Stimulated activated CD4-positive, alpha-beta T cell treated with anti-CD3 and anti-CD28 coated beads, TNF-alpha, amount 100 ng/mL, for 48 hours (primary cell): Measurements from ENCODE around the gene LTBP3.

Source experiments
- DNase-seq, 3 donors: peaks; one replicate each; pipeline ENCODE4 v3.0.0-alpha.2; 2020; ENCODE audit warnings: low read depth in 3 of 3

Gene LTBP3

DNA sequence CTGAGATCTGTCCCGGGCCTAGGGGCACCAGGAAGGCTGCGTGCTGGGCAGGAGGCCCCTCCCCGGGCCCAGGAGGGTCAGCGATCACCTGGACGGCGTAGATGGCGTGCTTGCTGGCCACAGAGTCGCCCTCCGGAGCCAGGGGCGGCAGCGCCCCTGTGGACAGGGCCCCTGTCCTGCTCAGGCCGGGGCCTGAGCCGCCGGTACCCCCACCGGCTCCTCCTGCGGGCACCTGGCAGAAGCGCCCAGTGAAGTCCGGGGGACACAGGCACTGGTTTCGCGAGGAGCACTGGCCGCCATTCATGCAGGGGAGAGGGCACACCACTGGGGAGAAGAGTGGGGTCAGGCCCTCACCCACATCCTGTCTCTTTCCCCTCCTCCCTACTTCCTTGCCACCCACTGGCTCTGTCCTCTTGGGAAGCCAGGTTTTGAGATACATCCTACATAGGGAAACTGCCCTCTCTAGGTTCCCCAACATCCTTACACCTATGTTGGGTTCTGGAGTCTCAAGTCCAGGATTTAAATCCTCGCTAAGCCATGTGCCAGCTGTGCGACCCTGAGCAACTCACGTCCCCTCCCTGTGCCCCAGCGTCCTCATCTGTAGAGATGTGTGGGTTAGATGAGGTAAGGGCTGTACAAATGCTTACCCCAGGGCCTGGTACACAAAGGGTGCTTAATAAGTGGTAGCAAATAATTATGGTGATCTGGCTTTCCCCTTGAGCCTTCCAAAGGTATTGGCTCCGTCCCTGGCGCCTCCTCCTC lies 3.9 kb downstream of the LTBP3 start:
- DNase-seq = no peak

DNA sequence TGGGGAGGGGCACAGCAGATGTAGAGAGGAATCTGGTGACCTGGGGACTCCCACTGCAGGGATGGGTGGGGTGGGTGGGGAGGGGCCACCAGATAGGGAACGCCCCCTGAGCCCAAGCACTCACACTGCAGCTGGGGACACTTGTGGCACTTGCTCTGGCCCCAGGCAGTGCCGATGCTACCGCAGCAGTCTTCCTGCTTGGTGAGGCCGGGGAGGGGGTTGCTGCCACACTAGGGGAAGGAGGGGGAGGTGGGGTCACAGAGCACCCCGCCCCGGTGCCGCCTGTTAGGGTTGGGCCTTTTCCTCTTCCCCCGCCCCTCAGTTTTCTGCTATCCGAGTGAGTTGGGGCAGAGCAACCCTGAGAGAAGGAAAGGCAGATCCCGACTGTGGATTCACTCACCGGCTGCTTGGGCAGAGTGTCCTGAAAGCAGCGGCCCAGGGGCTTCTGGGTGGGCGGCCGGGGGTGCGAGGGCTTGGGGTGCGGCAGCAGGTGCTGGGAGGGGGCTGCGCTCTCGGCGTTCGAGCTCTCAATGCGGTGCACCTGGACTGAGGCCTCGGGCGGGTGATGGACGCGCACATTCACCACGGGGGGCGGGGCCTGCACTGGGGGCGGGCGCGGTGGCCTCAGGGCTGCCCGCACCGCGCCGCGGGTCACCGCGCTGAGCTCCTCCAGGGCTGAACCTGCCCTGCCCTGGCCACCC lies 4.7 kb downstream of the LTBP3 start:
- peak in 1 of 3 donors; percentile 53 for DNase-seq

DNA sequence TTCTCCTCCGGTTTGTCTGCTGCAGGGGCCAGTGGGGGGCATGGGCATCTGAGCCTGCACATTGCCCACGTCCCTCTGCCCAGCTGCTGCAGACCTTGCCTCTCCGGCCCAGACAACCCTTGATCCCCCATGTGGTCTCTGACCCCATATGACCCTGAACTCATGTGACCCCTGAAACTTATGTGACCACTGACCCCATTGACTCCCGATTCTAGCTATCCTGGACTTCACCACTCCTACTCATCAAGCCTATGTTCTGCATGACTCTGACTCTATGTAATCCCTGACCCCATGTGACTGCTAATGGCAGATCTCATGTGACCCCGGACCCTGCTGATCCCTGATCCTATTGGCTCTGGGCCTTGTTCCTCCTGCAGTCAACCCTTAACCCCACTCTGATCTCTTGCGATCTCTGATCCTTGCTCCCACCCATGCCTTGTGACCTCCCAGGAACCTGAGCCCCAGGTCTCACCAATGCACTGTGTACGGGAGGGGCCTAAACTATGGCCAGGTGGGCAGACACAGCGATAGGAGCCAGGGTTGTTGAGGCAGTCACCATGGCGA lies 5.7 kb downstream of the LTBP3 start:
- DNase-seq = no peak

DNA sequence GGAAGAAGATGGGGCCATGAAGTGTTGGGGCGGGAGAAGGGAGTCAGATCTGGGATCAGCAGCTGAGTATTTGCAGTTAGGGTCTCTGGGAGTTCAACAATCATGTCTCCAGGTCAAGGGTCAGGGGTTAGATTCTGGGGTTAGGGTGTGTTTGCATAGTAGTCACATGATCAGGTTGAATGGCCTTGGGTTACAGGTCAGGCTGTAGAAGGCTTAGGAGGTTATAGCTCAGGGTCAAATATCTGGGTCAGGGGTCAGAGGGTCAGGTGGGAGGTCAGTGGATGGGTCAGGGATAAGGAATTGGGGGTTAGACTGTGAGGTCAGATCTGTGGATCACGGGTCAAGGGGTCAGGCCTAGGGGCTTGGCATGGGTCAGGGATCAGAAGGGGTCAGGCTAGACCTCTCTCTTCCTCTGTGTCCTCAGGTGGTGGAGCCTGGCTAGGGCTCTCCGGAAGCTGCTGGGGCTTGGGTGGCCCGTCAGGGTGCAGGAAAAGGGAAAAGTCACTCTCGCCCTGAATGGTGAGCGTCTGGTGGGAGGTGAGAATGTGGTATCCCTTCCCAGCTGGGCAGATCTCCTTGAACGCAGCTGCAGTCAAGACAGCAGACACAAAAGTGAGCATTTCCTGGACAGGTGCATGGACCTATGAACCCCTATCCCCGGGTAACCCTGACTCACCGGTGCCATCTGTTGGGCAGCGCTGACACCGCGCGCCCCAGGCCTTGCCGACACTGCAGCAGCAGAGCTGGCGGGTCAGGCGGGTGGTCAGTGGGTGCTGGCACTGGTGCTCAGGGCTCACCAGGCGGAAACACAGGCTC lies 6.4 kb downstream of the LTBP3 start:
- DNase-seq = no peak

DNA sequence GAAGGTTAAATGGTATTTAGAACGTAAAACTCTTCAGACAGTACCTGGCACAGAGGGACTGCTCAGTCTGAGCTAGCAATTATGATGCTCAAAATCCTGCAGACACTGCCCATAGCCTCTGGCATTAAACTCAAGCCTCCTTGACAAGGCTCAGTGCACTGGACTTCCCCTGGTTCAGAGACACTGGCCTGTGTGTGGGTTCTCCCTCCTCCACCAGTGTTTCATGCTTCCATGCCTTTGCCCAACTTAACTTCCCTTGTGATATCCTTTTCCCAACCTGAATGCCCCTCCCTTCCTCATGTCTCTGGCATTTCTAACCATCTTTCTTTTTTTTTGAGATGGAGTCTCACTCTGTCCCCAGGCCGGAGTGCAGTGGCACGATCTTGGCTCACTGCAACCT lies 9.1 kb downstream of the LTBP3 start:
- DNase-seq = no peak

DNA sequence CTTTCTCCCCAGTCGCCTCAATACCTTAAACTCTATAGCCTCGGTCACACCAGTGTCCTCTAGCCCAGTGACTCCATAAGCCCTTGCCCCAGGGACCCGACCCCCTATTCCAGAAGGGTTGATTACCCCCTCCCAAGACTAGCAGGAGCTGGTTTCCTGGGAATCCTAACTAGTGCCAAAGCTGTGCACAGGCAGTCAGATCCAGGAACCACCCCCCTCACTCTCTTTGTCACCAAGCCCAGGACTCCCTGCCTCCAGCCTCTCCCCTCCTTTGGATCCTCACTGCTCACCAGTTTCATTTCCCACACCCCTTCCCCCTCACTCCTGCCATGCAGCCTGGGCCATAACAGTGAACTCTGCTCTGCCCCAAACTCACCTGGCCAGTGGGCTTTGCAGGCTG lies 9.8 kb downstream of the LTBP3 start:
- DNase-seq = no peak

DNA sequence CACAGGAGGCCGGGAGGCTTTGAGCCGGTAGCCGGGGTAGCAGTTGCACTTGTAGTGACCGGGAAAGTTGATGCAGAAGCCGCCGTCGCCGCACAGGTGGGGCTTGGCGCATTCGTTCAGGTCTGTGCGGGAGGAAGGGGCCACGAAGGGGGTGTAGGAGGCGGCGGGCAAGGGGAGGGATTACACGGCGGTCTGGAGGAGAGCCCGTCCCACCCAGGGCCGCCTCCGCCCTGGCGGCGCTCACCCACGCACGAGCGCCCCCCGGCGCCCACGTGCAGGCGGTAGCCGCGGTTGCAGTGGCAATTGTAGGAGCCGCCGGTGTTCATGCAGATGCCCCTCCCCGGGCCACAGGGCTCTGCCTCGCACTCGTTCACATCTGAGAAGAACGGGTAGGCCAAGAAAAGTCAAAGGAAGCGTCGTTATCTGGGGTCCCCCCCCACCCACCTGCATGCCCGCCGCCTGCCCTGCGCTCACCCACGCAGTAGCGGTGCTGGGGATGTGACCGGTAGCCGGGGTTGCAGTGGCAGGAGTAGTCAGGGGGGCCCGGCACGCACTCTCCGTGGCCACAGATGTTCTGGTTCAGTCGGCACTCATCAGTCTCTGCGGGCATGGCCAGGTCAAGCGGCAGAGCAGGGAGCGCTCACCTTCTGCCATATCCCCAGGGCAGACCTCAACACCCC lies 10.6 kb downstream of the LTBP3 start:
- DNase-seq = no peak

DNA sequence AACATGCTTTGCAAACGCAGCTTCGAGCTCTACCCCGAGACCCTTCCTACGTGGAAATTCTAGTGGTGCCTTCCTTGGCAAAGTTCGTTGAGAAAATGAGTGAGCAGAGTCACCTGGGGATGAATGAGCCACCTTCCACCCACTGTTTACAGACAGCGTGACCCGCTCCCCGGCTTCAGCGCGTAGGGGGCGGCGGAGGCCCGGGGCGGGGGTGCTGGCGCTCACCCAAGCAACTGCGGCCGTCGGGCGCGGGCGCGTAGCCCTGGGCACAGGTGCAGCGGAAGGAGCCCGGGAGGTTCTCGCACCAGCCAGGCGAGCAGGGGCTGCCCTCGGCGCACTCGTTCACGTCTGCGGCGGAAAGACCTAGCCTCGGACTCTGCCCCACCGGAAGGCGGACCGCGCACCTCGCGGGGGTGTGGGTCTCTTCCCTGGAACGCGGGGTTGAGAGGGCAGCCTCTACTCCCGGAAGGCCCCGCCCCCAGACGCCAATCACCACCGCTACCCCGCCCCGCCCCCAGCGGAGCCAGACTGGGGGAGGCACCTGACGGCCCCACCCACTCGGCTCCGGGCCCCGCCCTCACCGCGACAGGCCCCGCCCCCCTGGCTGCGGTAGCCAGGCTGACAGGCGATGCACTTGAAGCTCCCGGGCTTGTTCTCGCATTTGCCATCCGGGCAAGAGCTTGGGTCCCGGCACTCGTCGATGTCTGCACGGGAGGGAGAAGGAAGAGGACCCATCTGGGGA lies 11.8 kb downstream of the LTBP3 start:
- DNase-seq = peak; percentile 95 to 99 (median 98)

DNA sequence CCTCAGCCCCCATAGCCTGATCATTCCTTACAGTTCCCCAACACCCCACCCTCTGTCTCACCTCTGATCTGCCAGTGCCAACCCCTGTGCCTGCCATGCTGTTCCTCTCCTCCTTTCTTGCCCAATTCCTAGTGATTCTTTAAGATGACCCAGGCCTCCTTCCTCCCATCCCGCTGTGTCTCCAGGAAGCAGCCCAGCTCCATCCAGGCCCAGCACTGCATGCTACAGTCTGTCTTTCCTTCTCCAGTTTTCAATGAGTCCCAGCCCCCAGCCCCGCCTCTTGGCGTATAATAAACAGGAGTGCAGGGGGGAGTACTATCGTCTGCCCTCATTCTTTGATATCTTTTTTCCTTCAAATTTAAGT lies 12.3 kb downstream of the LTBP3 start:
- no peak for DNase-seq

DNA sequence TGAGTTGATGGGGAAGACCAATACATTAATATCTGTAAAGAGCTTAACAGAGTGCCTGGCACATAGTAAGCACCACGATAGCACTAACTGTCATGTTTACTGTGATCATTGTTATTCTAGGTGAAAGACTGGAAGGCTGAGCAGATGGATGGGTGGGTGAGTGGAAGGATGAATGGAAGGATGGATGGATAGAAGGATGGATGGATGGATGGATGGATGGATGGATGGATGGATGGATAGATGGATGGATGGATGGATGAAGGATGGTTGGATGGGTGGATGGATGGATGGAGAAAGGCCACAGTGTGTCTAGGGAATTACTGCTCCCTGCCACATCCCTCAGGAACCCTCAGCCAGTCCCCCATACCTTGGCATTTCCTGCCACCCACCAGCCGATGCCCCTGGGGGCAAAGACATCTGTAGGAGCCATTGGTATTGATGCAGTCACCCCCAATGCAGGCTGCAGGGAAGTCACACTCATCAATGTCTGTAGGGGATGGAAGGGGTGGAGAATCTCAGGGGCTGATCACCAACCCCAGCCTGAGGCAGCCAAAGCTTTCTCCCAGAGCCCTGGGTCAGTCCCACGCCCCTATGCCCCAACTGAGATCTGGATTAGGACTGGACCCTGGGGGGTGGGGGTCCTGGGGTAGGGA lies 15.3 kb downstream of the LTBP3 start:
- DNase-seq = no peak

DNA sequence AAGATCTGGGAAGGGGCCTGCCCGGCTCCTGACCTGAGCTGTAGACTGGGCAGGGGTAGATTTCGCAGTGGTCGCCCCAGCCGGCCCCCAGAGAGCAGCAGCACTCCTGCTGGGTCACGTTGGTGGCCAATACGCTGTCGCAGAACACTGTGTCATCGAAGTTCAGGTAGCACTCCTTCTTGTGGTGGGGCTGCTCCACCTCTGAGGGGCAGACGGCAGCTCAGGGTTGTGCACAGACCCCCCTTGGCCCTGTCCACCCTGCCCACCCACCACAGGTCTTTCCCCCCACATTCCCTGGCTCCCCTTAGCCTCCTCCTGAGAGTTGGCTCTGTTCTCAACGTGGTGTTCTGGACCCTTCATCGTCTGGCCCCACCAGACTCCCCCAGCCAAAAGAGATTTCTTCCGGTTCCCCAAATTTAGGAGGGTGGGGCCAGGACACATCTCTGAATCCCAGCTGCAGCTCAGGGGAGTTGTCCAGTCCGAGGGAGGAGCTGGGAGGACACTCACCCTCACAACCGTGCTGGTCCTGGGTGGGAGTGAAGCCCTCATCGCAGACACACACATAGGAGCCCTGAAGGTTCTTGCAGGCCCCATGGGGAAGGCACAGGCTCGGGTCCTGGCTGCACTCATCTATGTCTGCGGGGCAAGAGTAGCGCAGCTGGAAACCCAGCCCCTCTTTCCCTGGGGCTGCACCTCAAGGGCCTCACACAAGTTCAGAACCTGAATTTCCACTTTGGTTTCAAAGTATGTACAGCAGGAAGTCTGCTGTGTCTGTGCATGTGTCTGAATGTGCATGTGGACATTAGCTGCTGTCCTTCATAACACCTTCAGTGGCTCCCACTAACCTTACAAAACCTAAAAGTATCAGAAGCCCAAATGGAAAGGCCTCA lies 16.8 kb downstream of the LTBP3 start:
- DNase-seq = no peak

DNA sequence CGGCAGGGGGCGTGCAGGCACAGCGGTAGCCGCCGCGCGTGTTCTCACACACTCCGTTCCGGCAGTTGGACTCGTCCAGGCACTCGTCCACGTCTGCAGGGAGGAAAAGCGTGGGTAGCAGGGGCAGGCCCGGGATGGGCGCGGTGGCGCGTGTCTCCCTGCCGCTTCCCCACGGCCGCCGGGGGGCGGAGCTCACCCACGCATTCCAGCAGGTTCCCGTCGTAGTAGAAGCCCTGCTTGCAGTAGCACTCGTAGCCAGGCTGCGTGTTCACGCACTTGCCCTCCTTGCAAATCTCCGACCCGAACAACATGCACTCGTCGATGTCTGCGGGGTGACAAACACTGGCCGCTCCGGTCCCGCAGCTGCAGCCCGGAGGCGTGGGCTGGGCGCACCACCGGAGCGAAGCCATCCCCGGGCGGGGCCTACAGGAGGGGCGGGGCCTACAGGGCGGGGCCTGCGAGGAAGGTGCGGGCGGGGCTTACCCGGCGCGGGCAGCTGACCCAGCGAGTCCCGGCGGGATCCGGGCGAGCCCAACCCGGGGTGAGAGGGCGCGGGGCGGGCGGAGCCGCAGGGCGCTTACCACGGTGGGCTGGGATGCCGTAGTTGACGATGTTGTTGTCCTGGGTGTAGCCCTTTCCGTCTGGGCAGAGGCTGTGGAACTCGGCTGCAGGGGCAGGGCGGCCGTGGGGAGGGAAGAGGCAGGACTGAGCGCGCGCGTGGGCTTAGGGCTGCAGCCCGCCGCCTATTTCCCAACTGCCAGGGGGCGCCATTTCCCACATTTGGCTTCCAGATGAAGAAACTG lies 17.7 kb downstream of the LTBP3 start:
- DNase-seq = peak; percentile 79 to 85 (median 83)

DNA sequence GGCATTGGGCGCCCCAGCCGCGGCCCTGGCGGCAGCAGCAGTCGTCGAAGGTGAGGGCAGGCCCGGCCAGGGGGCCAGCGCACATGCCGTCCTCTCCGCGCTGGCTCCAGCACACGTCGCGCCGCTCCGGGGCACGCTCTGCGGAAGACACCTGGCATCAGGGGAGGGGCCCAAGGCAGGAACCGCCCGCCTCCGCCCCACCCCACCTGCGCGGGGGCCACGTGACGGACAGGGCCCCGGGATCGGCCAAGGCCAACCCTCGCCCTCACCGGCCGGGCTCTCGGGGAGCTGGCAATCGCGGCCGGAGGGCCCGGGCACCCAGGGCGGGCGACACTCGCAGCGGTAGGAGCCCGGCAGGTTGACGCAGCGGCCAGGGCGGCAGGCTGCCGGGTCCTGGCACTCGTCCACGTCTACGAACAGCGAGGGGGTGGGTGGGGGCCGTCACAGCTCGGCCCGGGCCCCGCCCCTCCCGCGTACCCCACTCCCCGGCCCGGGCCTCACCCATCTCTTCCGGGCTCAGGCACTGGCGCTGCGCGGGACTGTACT lies 18.3 kb downstream of the LTBP3 start:
- DNase-seq = peak in 1 of 3 donors; percentile 21

DNA sequence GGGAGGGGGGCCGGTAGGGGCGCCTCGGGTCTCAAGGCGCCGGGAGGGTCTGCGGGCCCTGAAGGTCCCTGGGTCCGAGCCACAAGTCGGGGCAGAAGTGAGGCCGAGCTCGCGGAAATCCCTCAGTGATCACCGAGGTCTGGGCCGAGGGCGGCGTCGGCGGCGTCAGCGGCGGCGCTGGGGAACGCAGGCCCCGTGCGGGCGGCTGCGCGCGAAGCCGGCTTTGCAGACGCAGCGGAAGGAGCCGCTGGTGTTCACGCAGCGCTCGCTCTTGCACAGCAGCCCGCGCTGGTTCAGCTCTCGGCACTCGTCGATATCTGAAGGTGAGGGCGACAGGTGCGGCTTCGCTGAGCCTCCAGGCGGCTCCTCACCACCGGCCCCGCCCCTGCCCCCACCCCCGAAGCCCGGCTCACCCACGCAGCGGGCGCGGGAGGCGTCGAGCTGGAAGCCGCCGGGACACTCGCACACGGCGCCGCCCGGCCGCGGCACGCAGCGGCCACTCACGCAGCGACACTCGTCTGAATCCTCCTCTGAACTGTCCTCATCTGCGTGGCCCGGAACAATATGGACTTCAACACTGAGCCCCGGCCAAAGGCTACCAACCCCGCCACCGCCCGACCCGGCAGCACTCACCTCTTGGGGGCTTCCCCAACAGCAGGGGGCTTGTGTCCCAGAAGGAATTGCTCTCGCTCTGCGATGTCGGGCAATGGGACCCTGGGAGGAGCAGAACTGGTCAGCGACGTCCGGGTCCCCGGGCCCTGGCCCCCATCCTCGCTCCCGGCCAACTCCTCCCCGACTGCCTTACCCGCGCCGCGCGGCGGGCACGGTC lies 19.0 kb downstream of the LTBP3 start:
- no peak for DNase-seq

DNA sequence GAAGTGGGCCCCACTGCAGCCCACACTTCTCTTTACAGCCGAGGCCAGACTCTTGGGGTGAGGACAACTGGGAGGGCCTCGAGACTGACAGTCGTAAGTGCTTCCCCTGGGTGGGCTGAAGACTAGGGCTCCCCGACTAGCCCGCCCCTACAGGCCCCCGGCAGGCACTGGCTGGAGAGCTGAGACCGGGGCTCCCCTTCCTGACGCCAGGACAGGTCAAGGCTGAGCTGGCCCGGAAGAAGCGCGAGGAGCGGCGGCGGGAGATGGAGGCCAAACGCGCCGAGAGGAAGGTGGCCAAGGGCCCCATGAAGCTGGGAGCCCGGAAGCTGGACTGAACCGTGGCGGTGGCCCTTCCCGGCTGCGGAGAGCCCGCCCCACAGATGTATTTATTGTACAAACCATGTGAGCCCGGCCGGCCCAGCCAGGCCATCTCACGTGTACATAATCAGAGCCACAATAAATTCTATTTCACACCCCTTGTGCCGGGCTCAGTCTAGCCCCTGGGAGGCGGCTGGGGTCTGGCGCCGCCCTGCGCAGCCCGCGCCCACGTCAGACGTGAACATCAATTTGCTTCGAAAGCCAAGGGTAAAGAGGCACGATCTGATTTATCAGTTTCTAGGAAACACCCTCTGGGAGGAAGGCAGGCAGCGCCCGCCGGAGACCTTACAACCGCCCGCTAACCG lies 19.8 kb downstream of the LTBP3 start:
- DNase-seq = no peak

DNA sequence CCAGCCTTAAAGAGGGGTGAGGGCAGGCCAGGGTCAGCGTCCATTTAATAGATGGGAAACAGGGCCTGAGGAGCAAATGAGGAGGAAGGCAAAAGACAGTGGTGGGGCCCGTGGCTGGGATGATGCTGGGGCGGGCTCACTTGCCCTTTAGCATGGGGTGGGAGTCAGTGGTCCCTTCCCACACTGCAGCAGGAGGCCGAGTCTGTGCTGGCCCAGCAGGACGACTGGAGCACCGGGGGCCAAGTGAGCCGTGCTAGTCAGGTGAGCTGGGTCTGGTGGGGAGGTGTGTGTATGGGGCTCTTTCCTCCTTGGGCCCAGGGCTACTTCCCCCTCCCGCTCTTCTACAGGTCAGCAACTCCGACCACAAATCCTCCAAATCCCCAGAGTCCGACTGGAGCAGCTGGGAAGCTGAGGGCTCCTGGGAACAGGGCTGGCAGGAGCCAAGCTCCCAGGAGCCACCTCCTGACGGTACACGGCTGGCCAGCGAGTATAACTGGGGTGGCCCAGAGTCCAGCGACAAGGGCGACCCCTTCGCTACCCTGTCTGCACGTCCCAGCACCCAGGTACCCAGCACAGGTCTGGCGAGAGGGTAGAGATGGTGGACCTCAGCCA lies 20.4 kb downstream of the LTBP3 start:
- DNase-seq = no peak

DNA sequence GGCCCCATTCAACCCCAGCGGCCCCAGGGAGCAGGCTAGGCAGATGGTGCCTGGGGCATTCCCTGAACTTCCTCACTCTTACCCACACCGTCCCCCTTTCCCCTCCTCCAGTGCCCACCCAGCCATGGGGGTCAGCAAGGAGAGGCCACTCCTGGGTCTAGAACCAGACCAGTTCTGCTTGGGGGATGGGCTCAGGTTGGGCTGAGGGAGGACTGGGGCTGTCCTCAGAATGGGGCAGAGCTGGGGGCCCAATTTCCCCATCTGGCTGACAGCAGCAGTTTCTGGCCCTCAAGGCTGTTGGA lies 20.9 kb downstream of the LTBP3 start:
- no peak for DNase-seq
